K562 (cell line): ENCODE measurements around the gene FBXO10. TPM values are rescaled to one million over a fixed set of nuclear protein-coding genes. Genes with fewer than 3 reads are reported as not detected.

ENCODE experiments used
- BCLAF1 ChIP-seq, 2 experiments: fragments of 450-650 bp in 1 of 2; IDR thresholded peaks; 2 replicates each; pipeline ENCODE4 v1.6.1; 2011 to 2017; ENCODE audit warnings: low read depth in 2 of 2, antibody characterized with exemption in 1 of 2, borderline replicate concordance in 1 of 2, low read length in 1 of 2, mild to moderate bottlenecking in 1 of 2, mixed read lengths in 1 of 2; ENCODE audit not compliant: control insufficient read depth in 1 of 2
- CCAR2 ChIP-seq: fragments of 200-400 bp; formaldehyde crosslinking; IDR thresholded peaks from 2 replicates; pipeline ENCODE4 v1.6.1; 2017; ENCODE audit warnings: mild to moderate bottlenecking, low read depth, low read length
- E2F1 ChIP-seq: sonication (generic); formaldehyde crosslinking; IDR thresholded peaks from 2 replicates; pipeline ENCODE4 v1.8.1; 2023; ENCODE audit warnings: mild to moderate bottlenecking, missing genetic modification reagents, moderate library complexity
- FOXJ2 ChIP-seq: fragments of 200-800 bp; sonication (Bioruptor generic); IDR thresholded peaks from 2 replicates; pipeline ENCODE4 v1.6.1; 2016; ENCODE audit warnings: missing genetic modification characterization, missing compliant biosample characterization
- KDM5B ChIP-seq: fragments of 200-600 bp; sonication (generic); IDR thresholded peaks from 2 replicates; pipeline ENCODE4 v1.6.1; 2012; ENCODE audit warnings: low read depth, mild to moderate bottlenecking, moderate library complexity, low read length, control low read depth, inconsistent platforms; ENCODE audit not compliant: insufficient replicate concordance
- MCM2 ChIP-seq: fragments of 450-650 bp; IDR thresholded peaks from 2 replicates; pipeline ENCODE4 v1.6.1; 2017; ENCODE audit warnings: low read depth, mild to moderate bottlenecking
- MYNN ChIP-seq, 2 experiments: sonication (generic); formaldehyde crosslinking in 1 of 2; IDR thresholded peaks; 2 replicates each; pipeline versions ENCODE4 v1.5.0 to v1.6.1; 2016 to 2020; ENCODE audit warnings: antibody characterized with exemption in 1 of 2, missing genetic modification reagents in 1 of 2
- PTTG1 ChIP-seq: fragments of 450-650 bp; IDR thresholded peaks from 2 replicates; pipeline ENCODE4 v1.6.1; 2016; ENCODE audit warnings: low read depth, mild to moderate bottlenecking, missing genetic modification characterization, missing compliant biosample characterization
- RCOR1 ChIP-seq, 2 experiments: IDR thresholded peaks; 2 replicates each; pipeline ENCODE4 v1.6.1; 2012; ENCODE audit warnings: low read depth in 2 of 2, low read length in 2 of 2, borderline replicate concordance in 1 of 2, improper control_type of control experiment in 1 of 2
- SAFB ChIP-seq: fragments of 200-400 bp; formaldehyde crosslinking; IDR thresholded peaks from 2 replicates; pipeline ENCODE4 v1.6.1; 2017; ENCODE audit warnings: low read depth, low read length, borderline replicate concordance
- SAP30 ChIP-seq: fragments of 200-600 bp; sonication (generic); IDR thresholded peaks from 2 replicates; pipeline ENCODE4 v1.6.1; 2012; ENCODE audit warnings: borderline replicate concordance, low read depth, mild to moderate bottlenecking, moderate library complexity, low read length, control low read depth, inconsistent platforms; ENCODE audit not compliant: insufficient read depth, poor library complexity, severe bottlenecking
- SOX6 ChIP-seq: fragments of 450-650 bp; IDR thresholded peaks from 2 replicates; pipeline ENCODE4 v1.6.1; 2014; ENCODE audit warnings: mild to moderate bottlenecking
- SP1 ChIP-seq: sonication (generic); formaldehyde crosslinking; IDR thresholded peaks from 2 replicates; pipeline ENCODE4 v1.8.1; 2022; ENCODE audit warnings: mild to moderate bottlenecking, missing genetic modification reagents
- TFAM ChIP-seq: fragments of 250-450 bp; sonication (Bioruptor Pico); conservative IDR thresholded peaks from 2 replicates; pipeline ENCODE4 v1.5.0; 2021; ENCODE audit warnings: mild to moderate bottlenecking, moderate library complexity
- ZNF316 ChIP-seq: fragments of 450-650 bp; IDR thresholded peaks from 2 replicates; pipeline ENCODE4 v1.6.1; 2016
- ZNF384 ChIP-seq: IDR thresholded peaks from 2 replicates; pipeline ENCODE4 v1.6.1; 2012; ENCODE audit warnings: low read depth, low read length, improper control_type of control experiment
- ZNF395 ChIP-seq: fragments of 200-800 bp; sonication (Bioruptor generic); IDR thresholded peaks from 2 replicates; pipeline ENCODE4 v1.6.1; 2017; ENCODE audit warnings: missing genetic modification characterization, missing compliant biosample characterization
- ZNF445 ChIP-seq: fragments of 250-450 bp; sonication (Bioruptor Pico); IDR thresholded peaks from 2 replicates; pipeline ENCODE4 v1.4.0; 2020; ENCODE audit warnings: low read depth, mild to moderate bottlenecking, moderate library complexity
- ZNF449 ChIP-seq: fragments of 250-450 bp; sonication (Bioruptor Pico); IDR thresholded peaks from 2 replicates; pipeline ENCODE4 v1.8.0; 2022; ENCODE audit warnings: moderate library complexity, mild to moderate bottlenecking, inconsistent platforms
- polyA plus RNA-seq, 8 experiments: library from polyadenylated mRNA; depleted of rRNA in 4 of 8; stranded (reverse) in 5 of 8; unstranded in 3 of 8; fragments of >200 nt; fragmentation: Nextera tagmentation in 2 of 8; fragmentation: Illumina TruSeq in 1 of 8; extraction: Ambion mirVana in 2 of 8; extraction: Trizol in 1 of 8; gene quantifications; 2 replicates each; pipeline versions ENCODE4 v1.2.1 to v1.2.3, GENCODE V29; 2011 to 2014; ENCODE audit warnings: inconsistent platforms in 1 of 8, missing spikeins in 1 of 8
- total RNA-seq, 7 experiments: library from RNA; depleted of rRNA in 6 of 7; stranded (reverse); fragments of >200 nt in 6 of 7; fragmentation: Illumina TruSeq in 2 of 7; extraction: Trizol in 2 of 7; gene quantifications; 2 replicates each; pipeline versions ENCODE4 v1.2.1 to v1.2.3, GENCODE V29; 2011 to 2021; ENCODE audit warnings: low replicate concordance in 1 of 7

FBXO10 gene
- total and polyA plus RNA-seq, 9 of the 15 experiments (the other 6 are each of a cell fraction or from before 2014, with no cell fraction given): 0.84 to 9.9 (median 6.0) TPM

DNA sequence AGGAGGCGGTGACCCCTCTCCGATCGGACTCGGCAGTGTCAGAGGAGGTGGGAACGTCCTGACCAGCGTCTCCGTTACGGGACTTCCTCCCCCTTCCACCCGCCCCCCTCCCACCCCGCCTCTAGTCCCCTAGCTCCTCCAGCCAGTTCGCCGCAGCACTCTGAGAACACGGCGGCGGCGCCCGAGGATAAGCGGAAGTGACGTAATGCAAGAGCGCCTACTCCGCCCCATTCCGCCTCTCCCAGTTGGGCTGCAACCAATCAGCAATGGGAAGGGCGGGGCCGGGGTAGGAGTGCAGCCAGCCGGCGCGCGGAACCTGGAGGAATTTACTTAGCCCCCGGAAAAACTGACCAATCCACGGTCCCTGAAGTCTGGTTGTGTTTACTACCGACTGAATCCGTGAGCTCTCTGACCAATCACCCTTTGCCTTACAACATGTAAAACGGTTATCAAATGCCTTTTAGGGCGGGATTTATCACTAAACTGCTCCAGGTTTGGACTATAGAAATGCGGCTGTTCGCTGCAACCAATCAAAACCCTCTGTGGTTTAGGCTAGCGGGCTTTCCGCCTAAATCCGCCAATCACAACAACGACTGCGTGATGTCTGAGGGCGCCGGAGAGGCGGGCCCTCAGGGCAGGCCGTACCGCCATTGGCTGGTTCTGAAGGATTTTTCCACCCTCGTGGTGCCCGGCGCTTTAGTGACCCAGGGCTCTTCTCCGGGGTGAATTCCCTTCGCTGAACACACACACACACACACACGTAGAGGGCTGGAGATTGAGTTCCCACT, 110.7 kb downstream of the FBXO10 start, which contains the start of gene ZBTB5 (continued):
- TF ChIP-seq BCLAF1 (IDR thresholded peaks at IDR 0.05; ENCODE audit: borderline replicate concordance in 1 of 2, control insufficient read depth in 1 of 2, low read depth in 2 of 2, low read length in 1 of 2): no peak
- peak; percentile 92 for TF ChIP-seq SAP30
- TF ChIP-seq ZNF395 (CRISPR knock-in tag): peak; percentile 84; the same call in 1 of the 2 replicates
- TF ChIP-seq CCAR2: no peak
- peak; percentile 83 for TF ChIP-seq SP1
- no peak for TF ChIP-seq MYNN (IDR thresholded peaks at IDR 0.05)
- TF ChIP-seq MYNN (CRISPR knock-in tag; IDR thresholded peaks at IDR 0.05): no peak
- TF ChIP-seq SAFB: no peak
- peak; percentile 78 for TF ChIP-seq KDM5B
- TF ChIP-seq ZNF445: no peak
- no peak for TF ChIP-seq PTTG1 (tag)
- TF ChIP-seq ZNF316: no peak
- TF ChIP-seq SOX6: no peak; the same call in 1 of the 2 replicates
- no peak for TF ChIP-seq RCOR1 (IDR thresholded peaks at IDR 0.05; ENCODE audit: borderline replicate concordance in 1 of 2, low read depth in 2 of 2, low read length in 2 of 2)
- no peak for TF ChIP-seq MCM2
- TF ChIP-seq ZNF449 (CRISPR knock-in tag): no peak
- TF ChIP-seq FOXJ2 (tag): peak; percentile 39; the same call in 1 of the 2 replicates
- TF ChIP-seq ZNF384: no peak
- peak; percentile 47; the same call in 1 of the 2 replicates for TF ChIP-seq E2F1 (CRISPR knock-in tag)
- no peak for TF ChIP-seq TFAM (CRISPR knock-in tag)
